HG02678 (cell line): ENCODE results near the gene GRID1.

Experiments
- ATAC-seq: cut with Tn5 transposase; IDR thresholded peaks from one replicate; pipeline ENCODE4 v1.9.1; 2021; ENCODE audit warnings: mild to moderate bottlenecking, moderate library complexity; ENCODE audit not compliant: unreplicated experiment

GRID1 gene

GRCh38 chr10:85648279-85648754, 718.3 kb downstream of the GRID1 start:
- no peak for ATAC-seq

GRCh38 chr10:85647741-85648140, 718.9 kb downstream of the GRID1 start:
- no peak for ATAC-seq

GRCh38 chr10:85645926-85646711, 720.5 kb downstream of the GRID1 start:
- no peak for ATAC-seq

- no peak for ATAC-seq
These were observed 721.5 kb downstream of the GRID1 start for GRCh38 chr10:85645053-85645452.

GRCh38 chr10:85643845-85644525, 722.6 kb downstream of the GRID1 start:
- ATAC-seq: no peak

- ATAC-seq: no peak
These were observed 723.3 kb downstream of the GRID1 start for GRCh38 chr10:85643171-85643844.

GRCh38 chr10:85642421-85643170, 724.0 kb downstream of the GRID1 start:
- no peak for ATAC-seq

- ATAC-seq: no peak
These were observed 724.5 kb downstream of the GRID1 start for GRCh38 chr10:85642082-85642420.

GRCh38 chr10:85641479-85642009, 725.1 kb downstream of the GRID1 start:
- ATAC-seq: no peak

GRCh38 chr10:85638797-85639196, 727.8 kb downstream of the GRID1 start:
- no peak for ATAC-seq

- ATAC-seq: no peak
These were observed 730.9 kb downstream of the GRID1 start for GRCh38 chr10:85635650-85636049.

GRCh38 chr10:85624511-85624910, 742.1 kb downstream of the GRID1 start:
- no peak for ATAC-seq

- ATAC-seq: no peak
These were observed 742.8 kb downstream of the GRID1 start for GRCh38 chr10:85623758-85624157.

- ATAC-seq: no peak
These were observed 743.3 kb downstream of the GRID1 start for GRCh38 chr10:85623342-85623741.

GRCh38 chr10:85622425-85622824, 744.2 kb downstream of the GRID1 start:
- no peak for ATAC-seq

GRCh38 chr10:85621562-85621961, 745.0 kb downstream of the GRID1 start:
- ATAC-seq: no peak

- ATAC-seq: no peak
These were observed 745.8 kb downstream of the GRID1 start for GRCh38 chr10:85620807-85621206.

GRCh38 chr10:85619832-85620231, 746.8 kb downstream of the GRID1 start:
- ATAC-seq: no peak

- ATAC-seq: no peak
These were observed 747.8 kb downstream of the GRID1 start for GRCh38 chr10:85618841-85619240.

- ATAC-seq: no peak
These were observed 748.6 kb downstream of the GRID1 start for GRCh38 chr10:85617751-85618546.
